HG03280 (cell line): Measurements from ENCODE around the gene FBN2.

Experiments
- ATAC-seq: cut with Tn5 transposase; IDR thresholded peaks from one replicate; pipeline ENCODE4 v1.9.1; 2021; ENCODE audit warnings: mild to moderate bottlenecking, moderate library complexity; ENCODE audit not compliant: unreplicated experiment

Gene FBN2

GRCh38 chr5:128538000-128538249 is at the start of gene FBN2:
Gene FBN2, minus strand, starts transcription at chr5:128538245. Its CDS starts 642 bp downstream, at chr5:128537603.
- ATAC-seq, result no peak

- no peak for ATAC-seq
Observed at GRCh38 chr5:128587275-128587674, 49.2 kb upstream of the FBN2 start.

GRCh38 chr5:128586848-128587247 is 48.8 kb upstream of the FBN2 start:
- ATAC-seq, result no peak

- no peak for ATAC-seq
Observed at GRCh38 chr5:128579639-128580038, 41.6 kb upstream of the FBN2 start.

GRCh38 chr5:128579093-128579492 is 41.0 kb upstream of the FBN2 start:
- no peak for ATAC-seq

GRCh38 chr5:128574041-128574440 is 36.0 kb upstream of the FBN2 start:
- ATAC-seq, result no peak

GRCh38 chr5:128572930-128573319 is 34.9 kb upstream of the FBN2 start:
- ATAC-seq, result no peak

GRCh38 chr5:128572051-128572929 is 34.2 kb upstream of the FBN2 start:
- no peak for ATAC-seq

- ATAC-seq, result no peak
Observed at GRCh38 chr5:128566178-128566577, 28.1 kb upstream of the FBN2 start.

- no peak for ATAC-seq
Observed at GRCh38 chr5:128559300-128560297, 21.6 kb upstream of the FBN2 start.

GRCh38 chr5:128553747-128554146 is 15.7 kb upstream of the FBN2 start:
- no peak for ATAC-seq

GRCh38 chr5:128551476-128551875 is 13.4 kb upstream of the FBN2 start:
- ATAC-seq, result no peak

- ATAC-seq, result no peak
Observed at GRCh38 chr5:128549496-128549895, 11.5 kb upstream of the FBN2 start.

GRCh38 chr5:128546658-128547281 is 8.7 kb upstream of the FBN2 start:
- ATAC-seq, result no peak

- no peak for ATAC-seq
Observed at GRCh38 chr5:128541385-128541784, 3.3 kb upstream of the FBN2 start.

- ATAC-seq, result no peak
Observed at GRCh38 chr5:128539038-128539429, 989 bp upstream of the FBN2 start.

- ATAC-seq, result no peak
Observed at GRCh38 chr5:128538250-128539037, 399 bp upstream of the FBN2 start.

- no peak for ATAC-seq
Observed at GRCh38 chr5:128537221-128537999, 635 bp downstream of the FBN2 start.

- ATAC-seq, result no peak
Observed at GRCh38 chr5:128536254-128537220, 1.5 kb downstream of the FBN2 start.
